Measurements from ENCODE around the gene INPPL1. TPM values are rescaled to one million over a fixed set of nuclear protein-coding genes. Genes with fewer than 3 reads are reported as not detected.

Gene INPPL1
- polyA plus RNA-seq, 3 donors from 2014 or later: 3.5 to 13.8 (median 5.8) TPM

- DNase-seq: no peak
- peak overlapping the region; percentile 78 to 92 (median 86) for H3K27ac Mint-ChIP-seq
- peaks cover 8 to 14% (median 9%) of the 10 kb centered on the region in 3 donors for H3K27me3 Mint-ChIP-seq (ENCODE audit: low read depth in 3 of 3)
- no peaks in the 10 kb centered on the region for H3K36me3 Mint-ChIP-seq
- peak overlapping the region; percentile 86 to 96 (median 88) for H3K4me3 Mint-ChIP-seq
- H3K4me1 Mint-ChIP-seq: peaks cover 45 to 58% of the 10 kb centered on the region in 2 donors
- no peaks in the 10 kb centered on the region for H3K9me3 Mint-ChIP-seq
These were observed 2.3 kb upstream of the INPPL1 start for GRCh38 chr11:72222106-72222891.

- Mint-ChIP-seq H3K36me3 (no peaks in the 10 kb centered on the region), H3K27ac (peak overlapping the region; percentile 78 to 92 (median 86)), H3K4me3 (peak overlapping the region; percentile 86 to 96 (median 88)), H3K9me3 (no peaks in the 10 kb centered on the region), H3K4me1 (peaks cover 41 to 50% of the 10 kb centered on the region in 2 donors), H3K27me3 (ENCODE audit: low read depth in 3 of 3) (peaks cover 8 to 16% (median 9%) of the 10 kb centered on the region in 3 donors)
- peak; percentile 95 to 96 (median 96) for DNase-seq
These were observed 1.5 kb upstream of the INPPL1 start for GRCh38 chr11:72222907-72223614.

GRCh38 chr11:72223615-72224563 lies 678 bp upstream of the INPPL1 start:
- Mint-ChIP-seq H3K27me3 (ENCODE audit: low read depth in 3 of 3) (peaks cover 7 to 16% (median 8%) of the 10 kb centered on the region in 3 donors), H3K9me3 (no peaks in the 10 kb centered on the region), H3K4me1 (peaks cover 37 to 43% of the 10 kb centered on the region in 2 donors), H3K36me3 (no peaks in the 10 kb centered on the region), H3K27ac (peak overlapping the region; percentile 86 to 97 (median 92)), H3K4me3 (peak overlapping the region; percentile 91 to 96 (median 93))
- peak; percentile 58 to 63 (median 60) for DNase-seq

GRCh38 chr11:72225411-72225951 lies 914 bp downstream of the INPPL1 start:
- Mint-ChIP-seq H3K27me3 (ENCODE audit: low read depth in 3 of 3) (peaks cover 6 to 14% (median 7%) of the 10 kb centered on the region in 3 donors), H3K27ac (peak overlapping the region; percentile 89 to 98 (median 96)), H3K9me3 (no peaks in the 10 kb centered on the region), H3K36me3 (peaks cover 4 to 9% (median 5%) of the 10 kb centered on the region in 3 donors), H3K4me1 (peaks cover 37 to 43% of the 10 kb centered on the region in 2 donors), H3K4me3 (peak overlapping the region; percentile 82 to 95 (median 88))
- peak; percentile 71 to 76 (median 75) for DNase-seq

GRCh38 chr11:72226701-72227100 lies 2.1 kb downstream of the INPPL1 start:
- Mint-ChIP-seq H3K36me3 (peaks cover 11 to 16% (median 12%) of the 10 kb centered on the region in 3 donors), H3K27me3 (ENCODE audit: low read depth in 3 of 3) (peaks cover 6 to 14% (median 7%) of the 10 kb centered on the region in 3 donors), H3K4me3 (no peak overlapping the region), H3K27ac (no peak overlapping the region), H3K4me1 (peaks cover 36 to 37% of the 10 kb centered on the region in 2 donors), H3K9me3 (no peaks in the 10 kb centered on the region)
- no peak for DNase-seq

GRCh38 chr11:72227316-72228228 lies 3.0 kb downstream of the INPPL1 start:
- Mint-ChIP-seq H3K4me3 (no peak overlapping the region), H3K36me3 (peaks cover 11 to 21% (median 13%) of the 10 kb centered on the region in 3 donors)

GRCh38 chr11:72228229-72228843 lies 3.8 kb downstream of the INPPL1 start:
- no peak for DNase-seq
- Mint-ChIP-seq H3K4me3 (no peak overlapping the region), H3K9me3 (no peaks in the 10 kb centered on the region), H3K27me3 (ENCODE audit: low read depth in 3 of 3) (peaks cover 4 to 10% (median 5%) of the 10 kb centered on the region in 3 donors), H3K4me1 (peaks cover 22 to 26% of the 10 kb centered on the region in 2 donors), H3K27ac (no peak overlapping the region), H3K36me3 (peaks cover 11 to 23% (median 13%) of the 10 kb centered on the region in 3 donors)

More at GRCh38 chr11:72227316-72228228, 3.0 kb downstream of the INPPL1 start:
- Mint-ChIP-seq H3K9me3 (no peaks in the 10 kb centered on the region), H3K27me3 (ENCODE audit: low read depth in 3 of 3) (peaks cover 4 to 12% (median 5%) of the 10 kb centered on the region in 3 donors), H3K27ac (no peak overlapping the region), H3K4me1 (peaks cover 28 to 31% of the 10 kb centered on the region in 2 donors)
- no peak for DNase-seq

- Mint-ChIP-seq H3K36me3 (peaks cover 11 to 26% (median 13%) of the 10 kb centered on the region in 3 donors), H3K4me3 (no peak overlapping the region), H3K9me3 (no peaks in the 10 kb centered on the region), H3K4me1 (peaks cover 22 to 29% of the 10 kb centered on the region in 2 donors), H3K27me3 (ENCODE audit: low read depth in 3 of 3) (peaks cover 4 to 10% (median 5%) of the 10 kb centered on the region in 3 donors), H3K27ac (no peak overlapping the region)
- no peak for DNase-seq
These were observed 4.3 kb downstream of the INPPL1 start for GRCh38 chr11:72228844-72229231.

- DNase-seq: no peak
- Mint-ChIP-seq H3K27me3 (ENCODE audit: low read depth in 3 of 3) (peaks cover 0 to 5% (median 4%) of the 10 kb centered on the region in 3 donors), H3K4me1 (peaks cover 22 to 24% of the 10 kb centered on the region in 2 donors), H3K36me3 (peaks cover 11 to 31% (median 13%) of the 10 kb centered on the region in 3 donors), H3K4me3 (no peak overlapping the region), H3K9me3 (no peaks in the 10 kb centered on the region), H3K27ac (no peak overlapping the region)
These were observed 4.9 kb downstream of the INPPL1 start for GRCh38 chr11:72229336-72229924.

- Mint-ChIP-seq H3K4me1 (peaks cover 20 to 24% of the 10 kb centered on the region in 2 donors), H3K4me3 (no peak overlapping the region), H3K27ac (peak overlapping the region in 1 of 6 donors; percentile 28), H3K27me3 (ENCODE audit: low read depth in 3 of 3) (peaks cover 0 to 5% (median 4%) of the 10 kb centered on the region in 3 donors), H3K9me3 (no peaks in the 10 kb centered on the region), H3K36me3 (peaks cover 11 to 35% (median 13%) of the 10 kb centered on the region in 3 donors)
- no peak for DNase-seq
These were observed 5.6 kb downstream of the INPPL1 start for GRCh38 chr11:72229925-72230763.
